GM19240 (cell line): Measurements from ENCODE around the gene ME3.
"Not testable (repeated sequence)": the region's sequence is repeated elsewhere in the genome, so short reads cannot be mapped to it uniquely, and the experiment has no call there.

Experiments
- DNase-seq: peaks from one replicate; pipeline ENCODE4 v3.0.0; 2011; ENCODE audit warnings: low spot score; ENCODE audit not compliant: insufficient read length

Gene ME3

GRCh38 chr11:86440843-86441242 is 231.6 kb downstream of the ME3 start:
- DNase-seq, result no peak

DNA sequence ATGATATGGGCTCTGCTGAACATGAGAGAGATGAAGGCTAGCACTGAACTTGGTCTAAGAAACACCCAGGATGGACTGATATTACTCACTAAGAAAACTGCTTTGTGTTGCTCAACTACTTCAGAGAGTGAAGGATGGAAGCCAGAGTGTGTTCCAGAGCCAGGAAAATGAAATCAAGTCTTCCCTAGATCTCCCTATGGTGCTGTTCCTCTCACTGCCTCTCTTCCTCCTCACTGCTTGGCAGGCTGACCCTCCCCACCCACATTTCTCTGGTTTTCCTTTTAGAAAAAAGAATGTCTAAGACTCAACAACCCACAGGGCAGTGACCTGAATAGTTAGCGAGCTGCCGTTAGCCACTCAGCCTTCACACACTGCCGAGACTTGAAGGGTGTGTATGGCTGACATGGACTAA is 232.1 kb downstream of the ME3 start:
- no peak for DNase-seq

- no peak for DNase-seq
Observed at GRCh38 chr11:86438685-86439084, 233.7 kb downstream of the ME3 start.

GRCh38 chr11:86435711-86436110 is 236.7 kb downstream of the ME3 start:
- no peak for DNase-seq

- not testable (repeated sequence) for DNase-seq
Observed at GRCh38 chr11:86433361-86434095, 238.9 kb downstream of the ME3 start.

DNA sequence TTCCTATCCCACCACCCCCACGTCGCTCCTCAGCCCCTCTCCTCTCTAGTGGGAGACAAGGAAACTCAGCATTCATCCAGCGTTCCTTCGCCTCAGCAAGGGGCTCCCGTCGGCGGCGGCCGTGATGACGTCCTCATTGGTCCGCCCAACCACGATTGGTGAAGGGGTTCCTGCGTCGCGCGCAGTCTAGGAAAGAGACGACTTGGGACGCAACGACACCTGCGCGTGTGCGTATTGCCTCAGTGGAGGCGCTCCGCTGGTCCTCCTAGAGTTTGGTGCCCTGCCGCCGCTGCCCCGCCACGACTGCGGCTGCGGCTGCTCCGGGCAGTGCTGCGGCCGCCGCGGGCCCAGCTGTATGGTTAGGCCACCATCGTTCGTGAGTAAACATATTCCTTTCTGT is 241.2 kb downstream of the ME3 start:
- no peak for DNase-seq

DNA sequence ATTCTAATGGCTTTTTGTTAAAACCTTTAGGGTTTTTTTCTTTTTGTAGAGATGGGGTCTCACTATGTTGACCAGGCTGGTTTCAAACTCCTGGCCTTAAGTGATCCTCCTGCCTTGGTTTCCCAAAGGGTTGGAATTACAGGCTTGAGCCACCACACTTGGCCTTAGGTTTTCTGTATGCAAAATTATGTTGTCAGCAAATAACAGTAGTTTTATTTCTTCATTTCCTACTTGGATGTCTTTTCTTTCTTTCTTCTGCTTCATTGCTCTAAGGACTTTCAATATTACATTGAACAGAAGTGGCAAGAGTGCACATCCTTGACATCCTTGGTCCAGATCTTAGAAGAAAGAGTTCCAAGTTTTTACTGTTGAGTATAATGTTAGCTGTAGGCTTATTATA is 245.0 kb downstream of the ME3 start:
- no peak for DNase-seq

- DNase-seq, result not testable (repeated sequence)
Observed at GRCh38 chr11:86423488-86423887, 248.9 kb downstream of the ME3 start.

DNA sequence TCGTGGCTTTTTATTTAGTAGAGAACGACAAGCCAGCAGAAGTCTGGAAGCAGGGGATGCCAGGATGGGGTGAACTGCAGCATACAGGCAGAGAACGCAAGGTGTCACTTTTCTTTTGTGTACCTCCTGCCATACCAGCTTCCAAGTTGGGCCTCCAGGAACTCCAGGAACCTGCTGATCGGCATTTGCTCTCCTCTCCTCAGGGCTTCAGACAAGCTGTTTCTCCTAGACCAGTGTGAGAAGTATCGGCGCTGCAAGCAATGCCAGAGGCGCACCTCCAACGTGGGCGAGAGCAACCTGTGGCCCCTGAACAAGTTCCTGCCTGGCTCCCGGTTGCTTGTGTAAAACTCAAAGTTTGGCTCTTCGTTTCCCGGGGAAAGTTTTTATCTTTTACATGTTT is 250.0 kb downstream of the ME3 start:
- no peak for DNase-seq

GRCh38 chr11:86421946-86422345 is 250.5 kb downstream of the ME3 start:
- DNase-seq, result no peak

GRCh38 chr11:86418917-86419316 is 253.5 kb downstream of the ME3 start:
- DNase-seq, result no peak

- DNase-seq, result no peak
Observed at GRCh38 chr11:86418513-86418912, 253.9 kb downstream of the ME3 start.

GRCh38 chr11:86418106-86418505 is 254.3 kb downstream of the ME3 start:
- no peak for DNase-seq

- DNase-seq, result not testable (repeated sequence)
Observed at GRCh38 chr11:86416951-86417350, 255.5 kb downstream of the ME3 start.

- no peak for DNase-seq
Observed at GRCh38 chr11:86416494-86416893, 255.9 kb downstream of the ME3 start.

DNA sequence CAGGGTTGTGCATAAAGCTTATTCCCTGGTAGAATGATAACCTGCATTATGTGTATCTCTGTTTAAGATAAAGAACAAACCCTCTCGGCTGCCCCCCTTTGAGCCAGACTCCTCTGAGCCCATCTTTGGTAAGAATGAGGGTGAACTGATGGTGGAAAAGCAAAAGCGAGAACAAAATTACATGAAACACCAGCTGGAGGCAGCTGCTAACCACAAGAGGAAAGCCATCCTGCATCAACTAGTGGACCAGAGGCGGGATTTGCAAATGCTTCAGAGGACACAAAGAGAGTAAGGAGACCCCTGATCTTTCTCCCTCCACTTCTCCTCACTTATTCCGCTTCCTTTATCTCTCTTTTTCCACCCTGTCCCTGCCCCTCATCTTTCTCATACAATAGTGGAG is 257.4 kb downstream of the ME3 start:
- no peak for DNase-seq

- DNase-seq, result no peak
Observed at GRCh38 chr11:86414032-86414431, 258.4 kb downstream of the ME3 start.

GRCh38 chr11:86408845-86409244 is 263.6 kb downstream of the ME3 start:
- no peak for DNase-seq

GRCh38 chr11:86403458-86403857 is 269.0 kb downstream of the ME3 start:
- no peak for DNase-seq

- DNase-seq, result no peak
Observed at GRCh38 chr11:86398106-86398505, 274.3 kb downstream of the ME3 start.

DNA sequence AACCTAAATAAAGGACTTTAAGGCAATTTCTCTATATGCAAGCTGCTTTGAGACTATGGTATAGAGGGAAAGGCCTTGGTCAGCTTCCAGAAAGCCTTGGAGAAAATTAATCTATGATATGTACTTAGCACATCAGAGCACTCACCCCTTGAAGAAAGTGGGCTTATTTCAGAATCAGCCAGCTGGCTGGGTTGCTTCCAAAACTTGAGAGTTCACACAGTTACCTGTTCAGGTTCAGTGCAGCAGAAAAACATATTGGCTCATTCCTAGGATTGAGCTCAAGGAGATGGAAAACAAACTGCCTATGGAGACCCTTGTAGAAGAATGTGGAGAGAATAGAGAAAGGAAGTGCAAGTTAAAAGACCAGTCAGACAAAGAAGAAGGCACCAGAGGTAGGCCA is 275.1 kb downstream of the ME3 start:
- DNase-seq, result no peak

GRCh38 chr11:86396396-86396795 is 276.0 kb downstream of the ME3 start:
- DNase-seq, result no peak

DNA sequence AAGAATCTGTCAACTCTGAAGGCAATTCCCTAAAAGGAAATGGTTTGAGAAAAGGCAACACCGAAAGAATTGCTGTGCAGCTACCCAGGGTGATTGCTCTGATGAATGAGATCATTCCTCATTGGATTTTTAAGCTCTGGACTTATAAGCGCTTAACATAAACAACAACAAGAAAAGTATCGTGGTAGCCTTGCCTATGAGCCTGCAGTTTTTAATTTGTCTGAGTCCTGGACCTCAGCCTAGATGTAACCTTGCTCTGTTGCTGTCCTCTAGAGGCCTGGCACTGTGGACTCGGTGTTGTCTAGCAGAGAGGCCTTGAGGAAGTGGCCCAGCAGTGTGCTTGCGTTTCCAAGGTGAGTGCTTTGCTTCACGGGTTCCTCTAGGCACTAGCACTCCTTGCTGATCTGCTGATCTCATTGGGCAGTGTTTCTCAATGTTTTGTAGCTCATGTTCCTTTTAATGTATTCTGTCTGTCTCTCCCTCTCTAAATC is 277.3 kb downstream of the ME3 start:
- no peak for DNase-seq
